CD4-positive, alpha-beta T cell (primary cell): ENCODE data around the gene PRKCB. TPM values are rescaled to one million over a fixed set of nuclear protein-coding genes. Genes with fewer than 3 reads are reported as not detected.
A peak's percentile ranks its signal among the peaks of the same experiment; 100 is the strongest.

Experiments
- ATAC-seq: fragments of 200-7000 bp; cut with Tn5 transposase; one replicate; pipeline ENCODE4 v1.10.0; 2022; ENCODE audit warnings: mild to moderate bottlenecking; ENCODE audit not compliant: poor library complexity
- CTCF ChIA-PET: fragments of 350-600 bp; sonication (Branson Sonifier 250); formaldehyde crosslinking; loops from one replicate; lab custom pipeline; 2021; ENCODE audit warnings: antibody characterized with exemption, inconsistent platforms; lab: Charles Lee
- POLR2A ChIA-PET: fragments of 350-600 bp; sonication (Branson Sonifier 250); formaldehyde crosslinking; loops from one replicate; lab custom pipeline; 2021; ENCODE audit warnings: antibody characterized with exemption, inconsistent platforms; lab: Charles Lee
- DNase-seq, 14 experiments: peaks; one replicate each; pipeline ENCODE4 v3.0.0-alpha.2; 2013 to 2020; ENCODE audit warnings: mixed read lengths in 2 of 14
- H3K27ac ChIP-seq, 2 donors: one replicate each; pipeline versions ENCODE4 v1.5.1 to v1.7.0; 2013; ENCODE audit warnings: low read length in 2 of 2, low read depth in 1 of 2, mild to moderate bottlenecking in 1 of 2
- H3K27me3 ChIP-seq, 2 experiments: 1 replicate in 1 of 2; 2 replicates in 1 of 2; pipeline versions ENCODE4 v1.6.1 to v1.7.0; 2013; ENCODE audit warnings: low read length in 2 of 2, control low read depth in 1 of 2, mild to moderate bottlenecking in 1 of 2, moderate library complexity in 1 of 2; ENCODE audit not compliant: insufficient read depth in 2 of 2, control insufficient read depth in 1 of 2
- H3K36me3 ChIP-seq: one replicate; pipeline ENCODE4 v1.6.1; 2013; ENCODE audit warnings: low read length, control low read depth; ENCODE audit not compliant: insufficient read depth
- H3K4me1 ChIP-seq: one replicate; pipeline ENCODE4 v1.6.1; 2013; ENCODE audit warnings: low read length, control low read depth; ENCODE audit not compliant: insufficient read depth
- H3K4me3 ChIP-seq: one replicate; pipeline ENCODE4 v1.5.1; 2013; ENCODE audit warnings: mild to moderate bottlenecking, low read length, moderate library complexity
- H3K9me3 ChIP-seq, 2 experiments: 1 replicate in 1 of 2; 2 replicates in 1 of 2; pipeline versions ENCODE4 v1.6.1 to v1.7.0; 2013; ENCODE audit warnings: low read length in 2 of 2, mild to moderate bottlenecking in 2 of 2, control low read depth in 1 of 2, moderate library complexity in 1 of 2; ENCODE audit not compliant: control insufficient read depth in 1 of 2, insufficient read depth in 1 of 2
- H3K27ac Mint-ChIP-seq: one replicate; pipeline ENCODE4 v1.8.0; 2020; ENCODE audit warnings: mixed read lengths
- H3K27me3 Mint-ChIP-seq: one replicate; pipeline ENCODE4 v1.8.0; 2021; ENCODE audit warnings: mixed read lengths
- H3K36me3 Mint-ChIP-seq: one replicate; pipeline ENCODE4 v1.8.0; 2021; ENCODE audit warnings: low read depth, mixed read lengths
- H3K4me1 Mint-ChIP-seq: one replicate; pipeline ENCODE4 v1.8.0; 2021; ENCODE audit warnings: low read depth, mixed read lengths
- H3K4me3 Mint-ChIP-seq: one replicate; pipeline ENCODE4 v1.8.0; 2020; ENCODE audit warnings: mild to moderate bottlenecking, mixed read lengths
- H3K9me3 Mint-ChIP-seq: one replicate; pipeline ENCODE4 v1.8.0; 2020; ENCODE audit warnings: mixed read lengths
- intact Hi-C, 2 experiments: fragments of 100-400 bp; cut with DNase I in 1 of 2; cut with micrococcal nuclease in 1 of 2; formaldehyde crosslinking; loops; one replicate each; pipeline versions ENCODE4 v1.15.1 to v1.9.0; 2023 to 2025; cut with DNase I, micrococcal nuclease
- total RNA-seq, 174 experiments: library from RNA in 2 of 174; stranded (reverse) in 2 of 174; gene quantifications; one replicate each; pipeline ENCODE4 v1.2.3 and lab custom pipeline; 2021 to 2026
- TF ChIP-seq, protein P1 (sequence below): fragments of 200-600 bp; IDR thresholded peaks from one replicate; pipeline ENCODE4 v1.8.0; 2022; ENCODE audit warnings: antibody characterized with exemption, mild to moderate bottlenecking

Gene PRKCB
- total RNA-seq, 2 experiments from 2014 or later: 64.7 TPM

GRCh38 chr16:23940111-23940510 is 104.3 kb downstream of the PRKCB start:
- POLR2A ChIA-PET: interaction anchor here (0.7 kb wide), 1 partner anchor 19 kb away, joined by 3 read pairs; no protein-coding TSS in a partner anchor
- Mint-ChIP-seq H3K9me3 (no peaks in the 10 kb centered on the region), H3K4me3 (no peak overlapping the region), H3K36me3 (no peaks in the 10 kb centered on the region), H3K27me3 (no peaks in the 10 kb centered on the region), H3K4me1 (peaks cover 66% of the 10 kb centered on the region), H3K27ac (peak overlapping the region; percentile 18)
- H3K36me3 ChIP-seq: no peaks in the 10 kb centered on the region
- no peaks in the 10 kb centered on the region for H3K9me3 ChIP-seq
- H3K27me3 ChIP-seq: no peaks in the 10 kb centered on the region
- CTCF ChIA-PET: no interaction called here
- ATAC-seq (no peak), DNase-seq (no peak)
- H3K4me3 ChIP-seq: no peak overlapping the region
- TF ChIP-seq, protein P1, sequence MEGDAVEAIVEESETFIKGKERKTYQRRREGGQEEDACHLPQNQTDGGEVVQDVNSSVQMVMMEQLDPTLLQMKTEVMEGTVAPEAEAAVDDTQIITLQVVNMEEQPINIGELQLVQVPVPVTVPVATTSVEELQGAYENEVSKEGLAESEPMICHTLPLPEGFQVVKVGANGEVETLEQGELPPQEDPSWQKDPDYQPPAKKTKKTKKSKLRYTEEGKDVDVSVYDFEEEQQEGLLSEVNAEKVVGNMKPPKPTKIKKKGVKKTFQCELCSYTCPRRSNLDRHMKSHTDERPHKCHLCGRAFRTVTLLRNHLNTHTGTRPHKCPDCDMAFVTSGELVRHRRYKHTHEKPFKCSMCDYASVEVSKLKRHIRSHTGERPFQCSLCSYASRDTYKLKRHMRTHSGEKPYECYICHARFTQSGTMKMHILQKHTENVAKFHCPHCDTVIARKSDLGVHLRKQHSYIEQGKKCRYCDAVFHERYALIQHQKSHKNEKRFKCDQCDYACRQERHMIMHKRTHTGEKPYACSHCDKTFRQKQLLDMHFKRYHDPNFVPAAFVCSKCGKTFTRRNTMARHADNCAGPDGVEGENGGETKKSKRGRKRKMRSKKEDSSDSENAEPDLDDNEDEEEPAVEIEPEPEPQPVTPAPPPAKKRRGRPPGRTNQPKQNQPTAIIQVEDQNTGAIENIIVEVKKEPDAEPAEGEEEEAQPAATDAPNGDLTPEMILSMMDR: no peak
- peaks cover 12% of the 10 kb centered on the region for H3K4me1 ChIP-seq
- H3K27ac ChIP-seq: no peak overlapping the region
- intact Hi-C loops: no loop called here

- intact Hi-C loops: no loop called here
- Histone ChIP-seq H3K27ac (no peak overlapping the region), H3K9me3 (no peaks in the 10 kb centered on the region), H3K4me3 (no peak overlapping the region), H3K4me1 (peaks cover 17% of the 10 kb centered on the region), H3K36me3 (no peaks in the 10 kb centered on the region), H3K27me3 (no peaks in the 10 kb centered on the region)
- peaks cover 66% of the 10 kb centered on the region for H3K4me1 Mint-ChIP-seq
- H3K9me3 Mint-ChIP-seq: no peaks in the 10 kb centered on the region
- POLR2A ChIA-PET: no interaction called here
- TF ChIP-seq, protein P1: no peak
- H3K27ac Mint-ChIP-seq: peak overlapping the region; percentile 8
- no peaks in the 10 kb centered on the region for H3K36me3 Mint-ChIP-seq
- no peak overlapping the region for H3K4me3 Mint-ChIP-seq
- CTCF ChIA-PET: interaction anchor here (1.2 kb wide), 1 partner anchor 12 kb away, joined by 3 read pairs; no protein-coding TSS in a partner anchor
- DNase-seq (no peak), ATAC-seq (no peak)
- no peaks in the 10 kb centered on the region for H3K27me3 Mint-ChIP-seq
These were observed 105.2 kb downstream of the PRKCB start for GRCh38 chr16:23941025-23941424.

- H3K9me3 Mint-ChIP-seq: no peaks in the 10 kb centered on the region
- H3K9me3 ChIP-seq: no peaks in the 10 kb centered on the region
- H3K27ac ChIP-seq: no peak overlapping the region
- ATAC-seq (no peak), DNase-seq (no peak)
- POLR2A ChIA-PET: interaction anchor here (0.6 kb wide), 1 partner anchor 60 kb away, joined by 3 read pairs; no protein-coding TSS in a partner anchor
- no peaks in the 10 kb centered on the region for H3K27me3 Mint-ChIP-seq
- no peaks in the 10 kb centered on the region for H3K36me3 Mint-ChIP-seq
- H3K27ac Mint-ChIP-seq: peak overlapping the region; percentile 75
- TF ChIP-seq, protein P1: no peak
- H3K4me1 ChIP-seq: peaks cover 22% of the 10 kb centered on the region
- H3K4me1 Mint-ChIP-seq: peaks cover 69% of the 10 kb centered on the region
- CTCF ChIA-PET: no interaction called here
- H3K27me3 ChIP-seq: no peaks in the 10 kb centered on the region
- H3K4me3 Mint-ChIP-seq: no peak overlapping the region
- H3K4me3 ChIP-seq: no peak overlapping the region
- intact Hi-C loops: no loop called here
- H3K36me3 ChIP-seq: no peaks in the 10 kb centered on the region
These were observed 106.3 kb downstream of the PRKCB start for GRCh38 chr16:23941963-23942564.
